Suprapubic skin (tissue), 3 donors: ENCODE results near the gene MYL3.

Source experiments
- CTCF ChIP-seq, 2 donors: fragments of 200-600 bp in 1 of 2; fragments of 450-650 bp in 1 of 2; sonication (generic) in 1 of 2; IDR thresholded peaks; one replicate each; pipeline ENCODE4 v1.5.1; 2016 to 2019; ENCODE audit warnings: antibody characterized with exemption in 2 of 2, mild to moderate bottlenecking in 1 of 2, moderate library complexity in 1 of 2
- POLR2A ChIP-seq, 2 donors: fragments of 450-650 bp; IDR thresholded peaks; one replicate each; pipeline ENCODE4 v1.6.1; 2017; ENCODE audit warnings: antibody characterized with exemption in 2 of 2, mild to moderate bottlenecking in 2 of 2, moderate library complexity in 2 of 2

GRCh38 chr3:46891132-46891531 is 27.9 kb upstream of the MYL3 start:
- no peak for TF ChIP-seq POLR2A (IDR thresholded peaks at IDR 0.05)
- TF ChIP-seq CTCF (IDR thresholded peaks at IDR 0.05) = no peak
